Sigmoid colon (tissue), 7 donors: ENCODE results near the gene RNF8. TPM values are rescaled to one million over a fixed set of nuclear protein-coding genes. Genes with fewer than 3 reads are reported as not detected.
"Not testable (repeated sequence)": the region's sequence is repeated elsewhere in the genome, so short reads cannot be mapped to it uniquely, and the experiment has no call there.

Experiments
- DNase-seq: peaks from one replicate; pipeline ENCODE4 v3.0.0-alpha.2; 2019
- H3K27ac ChIP-seq, 4 donors: fragments of 200-600 bp; sonication (generic); one replicate each; pipeline ENCODE4 v1.5.1; 2016 to 2019; ENCODE audit warnings: mild to moderate bottlenecking in 1 of 4
- H3K27me3 ChIP-seq, 3 donors: fragments of 200-600 bp; sonication (generic); one replicate each; pipeline ENCODE4 v1.5.1; 2019; ENCODE audit warnings: mild to moderate bottlenecking in 1 of 3
- H3K36me3 ChIP-seq, 4 donors: fragments of 200-600 bp; sonication (generic); one replicate each; pipeline ENCODE4 v1.5.1; 2016 to 2019
- H3K4me1 ChIP-seq, 4 donors: fragments of 200-600 bp; sonication (generic); one replicate each; pipeline ENCODE4 v1.5.1; 2017 to 2019
- H3K4me3 ChIP-seq, 4 donors: fragments of 200-600 bp; sonication (generic); one replicate each; pipeline ENCODE4 v1.5.1; 2017 to 2019; ENCODE audit warnings: mild to moderate bottlenecking in 2 of 4, moderate library complexity in 1 of 4
- H3K9me3 ChIP-seq, 4 donors: fragments of 200-600 bp in 3 of 4; sonication (generic) in 3 of 4; one replicate each; pipeline versions ENCODE4 v1.5.1 to v1.6.1; 2013 to 2019
- CTCF ChIP-seq, 4 experiments: fragments of 450-650 bp in 3 of 4; fragments of 200-600 bp in 1 of 4; IDR thresholded peaks; one replicate each; pipeline ENCODE4 v1.5.1; 2016 to 2019; ENCODE audit warnings: antibody characterized with exemption in 4 of 4, mild to moderate bottlenecking in 3 of 4, moderate library complexity in 2 of 4
- EP300 ChIP-seq, 4 donors: sonication (generic); formaldehyde crosslinking; IDR thresholded peaks; one replicate each; pipeline ENCODE4 v1.6.1; 2017; ENCODE audit warnings: antibody characterized with exemption in 4 of 4
- POLR2A ChIP-seq, 2 donors: fragments of 450-650 bp; IDR thresholded peaks; one replicate each; pipeline ENCODE4 v1.6.1; 2016; ENCODE audit warnings: antibody characterized with exemption in 2 of 2, mild to moderate bottlenecking in 2 of 2, moderate library complexity in 2 of 2
- POLR2AphosphoS5 ChIP-seq, 4 donors: sonication (generic); formaldehyde crosslinking; IDR thresholded peaks; one replicate each; pipeline ENCODE4 v1.6.1; 2017; ENCODE audit warnings: antibody characterized with exemption in 4 of 4
- WGBS, 2 donors: extraction: QIAGEN DNeasy Blood & Tissue Kit; methylation state at CpG; one replicate each; pipeline ENCODE4 v1.1.7; 2013; 5-methylcytosine and 5-hydroxymethylcytosine counted together
- intact Hi-C: fragments of 100-400 bp; cut with DNase I; formaldehyde crosslinking; loops from one replicate; pipeline ENCODE4 v1.15.1; 2023
- polyA plus RNA-seq, 3 donors: library from polyadenylated mRNA; stranded (reverse); fragments of 200-250 nt; gene quantifications; one replicate each; pipeline ENCODE4 v1.2.3, GENCODE V29; 2013
- total RNA-seq, 4 donors: library from RNA; depleted of rRNA; stranded (reverse); fragments of >200 nt; gene quantifications; one replicate each; pipeline ENCODE4 v1.1.0, GENCODE V29; 2016
- donor health status: healthy with polysubstance abuse.
- donor health status: Bipolar disorder and iron deficiency.
- donor health status: healthy.

Gene RNF8
- total and polyA plus RNA-seq, 7 donors = 8.8 to 18.5 (median 11.6) TPM

- Histone ChIP-seq H3K27me3 (no peaks in the 10 kb centered on the region), H3K4me3 (no peak overlapping the region), H3K36me3 (no peaks in the 10 kb centered on the region), H3K27ac (no peak overlapping the region), H3K9me3 (no peaks in the 10 kb centered on the region), H3K4me1 (peaks cover 0 to 4% (median 0%) of the 10 kb centered on the region in 4 donors)
- no peak for DNase-seq
- intact Hi-C loops = no loop called here
- no peak for TF ChIP-seq EP300 (IDR thresholded peaks at IDR 0.05)
- TF ChIP-seq POLR2A (IDR thresholded peaks at IDR 0.05) = no peak
- TF ChIP-seq CTCF (IDR thresholded peaks at IDR 0.05) = no peak
- no peak for TF ChIP-seq POLR2AphosphoS5 (IDR thresholded peaks at IDR 0.05)
- 91 to 92% methylated on average over 5 of the region's 5 CpGs for WGBS, 2 donors
Measured at GRCh38 chr6:37339741-37340638, 13.8 kb upstream of the RNF8 start.

GRCh38 chr6:37340639-37340943 lies 13.2 kb upstream of the RNF8 start:
- WGBS, 2 donors = 87% methylated on average over 4 of the region's 4 CpGs
- H3K4me1 ChIP-seq = peaks cover 0 to 4% (median 0%) of the 10 kb centered on the region in 4 donors
- no peaks in the 10 kb centered on the region for H3K9me3 ChIP-seq
- intact Hi-C loops = no loop called here
- no peaks in the 10 kb centered on the region for H3K27me3 ChIP-seq
- no peak overlapping the region for H3K27ac ChIP-seq
- H3K4me3 ChIP-seq = no peak overlapping the region
- no peaks in the 10 kb centered on the region for H3K36me3 ChIP-seq
- DNase-seq = no peak
- TF ChIP-seq EP300 (IDR thresholded peaks at IDR 0.05) (no peak), POLR2AphosphoS5 (IDR thresholded peaks at IDR 0.05) (no peak)

- Histone ChIP-seq H3K27ac (no peak overlapping the region), H3K36me3 (no peaks in the 10 kb centered on the region), H3K4me1 (peaks cover 0 to 4% (median 0%) of the 10 kb centered on the region in 4 donors), H3K9me3 (no peaks in the 10 kb centered on the region), H3K27me3 (no peaks in the 10 kb centered on the region), H3K4me3 (no peak overlapping the region)
- TF ChIP-seq CTCF (IDR thresholded peaks at IDR 0.05) = no peak
- intact Hi-C loops = no loop called here
- WGBS, 2 donors = 84% methylated on average over 3 of the region's 3 CpGs
- no peak for DNase-seq
Measured at GRCh38 chr6:37343248-37343647, 10.5 kb upstream of the RNF8 start.

GRCh38 chr6:37344308-37344707 lies 9.5 kb upstream of the RNF8 start:
- H3K4me3 ChIP-seq = no peak overlapping the region
- H3K27me3 ChIP-seq = no peaks in the 10 kb centered on the region
- WGBS, 2 donors = 89 to 92% methylated on average over 3 of the region's 3 CpGs
- intact Hi-C loops = no loop called here
- no peaks in the 10 kb centered on the region for H3K36me3 ChIP-seq
- TF ChIP-seq POLR2A (IDR thresholded peaks at IDR 0.05) (no peak), EP300 (IDR thresholded peaks at IDR 0.05) (no peak), POLR2AphosphoS5 (IDR thresholded peaks at IDR 0.05) (no peak), CTCF (IDR thresholded peaks at IDR 0.05) (no peak)
- DNase-seq = no peak
- H3K27ac ChIP-seq = no peak overlapping the region
- H3K9me3 ChIP-seq = no peaks in the 10 kb centered on the region
- peaks cover 0 to 4% (median 0%) of the 10 kb centered on the region in 4 donors for H3K4me1 ChIP-seq

GRCh38 chr6:37345804-37346203 lies 8.0 kb upstream of the RNF8 start:
- H3K27ac ChIP-seq, intact Hi-C loops, H3K36me3 ChIP-seq, H3K27me3 ChIP-seq, H3K4me3 ChIP-seq, DNase-seq, H3K4me1 ChIP-seq, H3K9me3 ChIP-seq: not testable (repeated sequence)
- 72 to 83% methylated on average over 3 of the region's 3 CpGs for WGBS, 2 donors

- Histone ChIP-seq H3K27me3 (no peaks in the 10 kb centered on the region), H3K4me1 (no peaks in the 10 kb centered on the region), H3K27ac (no peak overlapping the region), H3K9me3 (no peaks in the 10 kb centered on the region), H3K36me3 (no peaks in the 10 kb centered on the region), H3K4me3 (no peak overlapping the region)
- intact Hi-C loops = no loop called here
- no peak for TF ChIP-seq CTCF (IDR thresholded peaks at IDR 0.05)
- TF ChIP-seq POLR2AphosphoS5 (IDR thresholded peaks at IDR 0.05) = no peak
- TF ChIP-seq POLR2A (IDR thresholded peaks at IDR 0.05) = no peak
- no peak for TF ChIP-seq EP300 (IDR thresholded peaks at IDR 0.05)
- 93 to 94% methylated on average over 3 of the region's 3 CpGs for WGBS, 2 donors
- DNase-seq = no peak
Measured at GRCh38 chr6:37347177-37347576, 6.6 kb upstream of the RNF8 start.
